NB4 (cell line): ENCODE results near the gene HOXC6.

Experiments
- MYC ChIP-seq: IDR thresholded peaks from 2 replicates; pipeline ENCODE4 v1.6.1; 2011; ENCODE audit warnings: low read depth, low read length
- POLR2A ChIP-seq: IDR thresholded peaks from 2 replicates; pipeline ENCODE4 v1.6.1; 2011; ENCODE audit warnings: mild to moderate bottlenecking; ENCODE audit not compliant: insufficient read length; ENCODE audit errors: extremely low read depth
- TF ChIP-seq, protein P1 (sequence below): IDR thresholded peaks from one replicate; pipeline ENCODE4 v1.5.1; 2012; ENCODE audit warnings: low read depth, low read length
- TF ChIP-seq, protein P2 (sequence below): IDR thresholded peaks from 2 replicates; pipeline ENCODE4 v1.6.1; 2011; ENCODE audit warnings: low read depth, low read length

GRCh38 chr12:54038871-54039414 is 10.7 kb downstream of the HOXC6 start:
- TF ChIP-seq, protein P1, sequence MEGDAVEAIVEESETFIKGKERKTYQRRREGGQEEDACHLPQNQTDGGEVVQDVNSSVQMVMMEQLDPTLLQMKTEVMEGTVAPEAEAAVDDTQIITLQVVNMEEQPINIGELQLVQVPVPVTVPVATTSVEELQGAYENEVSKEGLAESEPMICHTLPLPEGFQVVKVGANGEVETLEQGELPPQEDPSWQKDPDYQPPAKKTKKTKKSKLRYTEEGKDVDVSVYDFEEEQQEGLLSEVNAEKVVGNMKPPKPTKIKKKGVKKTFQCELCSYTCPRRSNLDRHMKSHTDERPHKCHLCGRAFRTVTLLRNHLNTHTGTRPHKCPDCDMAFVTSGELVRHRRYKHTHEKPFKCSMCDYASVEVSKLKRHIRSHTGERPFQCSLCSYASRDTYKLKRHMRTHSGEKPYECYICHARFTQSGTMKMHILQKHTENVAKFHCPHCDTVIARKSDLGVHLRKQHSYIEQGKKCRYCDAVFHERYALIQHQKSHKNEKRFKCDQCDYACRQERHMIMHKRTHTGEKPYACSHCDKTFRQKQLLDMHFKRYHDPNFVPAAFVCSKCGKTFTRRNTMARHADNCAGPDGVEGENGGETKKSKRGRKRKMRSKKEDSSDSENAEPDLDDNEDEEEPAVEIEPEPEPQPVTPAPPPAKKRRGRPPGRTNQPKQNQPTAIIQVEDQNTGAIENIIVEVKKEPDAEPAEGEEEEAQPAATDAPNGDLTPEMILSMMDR = no peak
- TF ChIP-seq POLR2A (no peak), MYC (no peak)
- TF ChIP-seq, protein P2, sequence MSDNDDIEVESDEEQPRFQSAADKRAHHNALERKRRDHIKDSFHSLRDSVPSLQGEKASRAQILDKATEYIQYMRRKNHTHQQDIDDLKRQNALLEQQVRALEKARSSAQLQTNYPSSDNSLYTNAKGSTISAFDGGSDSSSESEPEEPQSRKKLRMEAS = no peak
